ENCODE data around the gene YOD1. TPM values are rescaled to one million over a fixed set of nuclear protein-coding genes. Genes with fewer than 3 reads are reported as not detected.
A peak's percentile ranks its signal among the peaks of the same experiment; 100 is the strongest.

Gene YOD1
- polyA plus RNA-seq, 6 donors from 2014 or later: 1.3 to 3.5 (median 1.8) TPM

GRCh38 chr1:207079706-207080241, 28.8 kb upstream of the YOD1 start:
- H3K9me3 Mint-ChIP-seq: no peaks in the 10 kb centered on the region
- no peak overlapping the region for H3K27ac Mint-ChIP-seq
- no peak for DNase-seq
- H3K36me3 Mint-ChIP-seq: peaks cover 0 to 4% of the 10 kb centered on the region in 2 donors
- H3K4me3 Mint-ChIP-seq: no peak overlapping the region
- no peak for ATAC-seq (ENCODE audit: low read depth in 2 of 2)
- peaks cover 0 to 5% (median 5%) of the 10 kb centered on the region in 3 donors for H3K4me1 Mint-ChIP-seq
- H3K27me3 Mint-ChIP-seq: peaks cover 0 to 10% (median 0%) of the 10 kb centered on the region in 3 donors

GRCh38 chr1:207078578-207079132, 27.6 kb upstream of the YOD1 start:
- H3K27ac Mint-ChIP-seq: no peak overlapping the region
- peaks cover 0 to 4% of the 10 kb centered on the region in 2 donors for H3K36me3 Mint-ChIP-seq
- H3K4me1 Mint-ChIP-seq: no peaks in the 10 kb centered on the region
- peaks cover 0 to 5% (median 0%) of the 10 kb centered on the region in 3 donors for H3K27me3 Mint-ChIP-seq
- no peak for ATAC-seq (ENCODE audit: low read depth in 2 of 2)
- no peak for DNase-seq
- no peaks in the 10 kb centered on the region for H3K9me3 Mint-ChIP-seq
- H3K4me3 Mint-ChIP-seq: no peak overlapping the region

- peak; percentile 66 for DNase-seq
- peaks cover 0 to 4% of the 10 kb centered on the region in 2 donors for H3K36me3 Mint-ChIP-seq
- H3K4me3 Mint-ChIP-seq: no peak overlapping the region
- peak; percentile 76 to 92 for ATAC-seq (ENCODE audit: low read depth in 2 of 2)
- no peaks in the 10 kb centered on the region for H3K27me3 Mint-ChIP-seq
- H3K27ac Mint-ChIP-seq: peak overlapping the region in 2 of 6 donors; percentile 26 to 33
- H3K4me1 Mint-ChIP-seq: no peaks in the 10 kb centered on the region
- H3K9me3 Mint-ChIP-seq: no peaks in the 10 kb centered on the region
These were observed 26.7 kb upstream of the YOD1 start for GRCh38 chr1:207077470-207078377.

- Mint-ChIP-seq H3K4me1 (peaks cover 0 to under 1% (median 0%) of the 10 kb centered on the region in 3 donors), H3K36me3 (peaks cover 0 to 4% of the 10 kb centered on the region in 2 donors), H3K4me3 (no peak overlapping the region), H3K9me3 (no peaks in the 10 kb centered on the region), H3K27ac (no peak overlapping the region), H3K27me3 (no peaks in the 10 kb centered on the region)
- DNase-seq (no peak), ATAC-seq (ENCODE audit: low read depth in 2 of 2) (no peak)
These were observed 26.0 kb upstream of the YOD1 start for GRCh38 chr1:207077012-207077411.

- no peak overlapping the region for H3K27ac Mint-ChIP-seq
- ATAC-seq (ENCODE audit: low read depth in 2 of 2): no peak
- no peak overlapping the region for H3K4me3 Mint-ChIP-seq
These were observed 25.4 kb upstream of the YOD1 start for GRCh38 chr1:207076181-207076955.

GRCh38 chr1:207073906-207074820, 23.2 kb upstream of the YOD1 start:
- DNase-seq (no peak), ATAC-seq (ENCODE audit: low read depth in 2 of 2) (no peak)
- H3K4me1 Mint-ChIP-seq: peaks cover 18 to 28% (median 20%) of the 10 kb centered on the region in 3 donors
- H3K27ac Mint-ChIP-seq: peak overlapping the region in 1 of 6 donors; percentile 28
- no peaks in the 10 kb centered on the region for H3K9me3 Mint-ChIP-seq
- no peak overlapping the region for H3K4me3 Mint-ChIP-seq
- H3K27me3 Mint-ChIP-seq: no peaks in the 10 kb centered on the region
- peaks cover 1 to 5% of the 10 kb centered on the region in 2 donors for H3K36me3 Mint-ChIP-seq

More at GRCh38 chr1:207076181-207076955, 25.4 kb upstream of the YOD1 start:
- no peaks in the 10 kb centered on the region for H3K9me3 Mint-ChIP-seq
- H3K36me3 Mint-ChIP-seq: peaks cover 0 to 2% of the 10 kb centered on the region in 2 donors
- H3K27me3 Mint-ChIP-seq: no peaks in the 10 kb centered on the region
- DNase-seq: no peak
- H3K4me1 Mint-ChIP-seq: peaks cover 0 to 6% (median 0%) of the 10 kb centered on the region in 3 donors

GRCh38 chr1:207072233-207072632, 21.2 kb upstream of the YOD1 start:
- H3K27ac Mint-ChIP-seq: peak overlapping the region in 1 of 6 donors; percentile 43
- DNase-seq (no peak), ATAC-seq (ENCODE audit: low read depth in 2 of 2) (no peak)
- no peaks in the 10 kb centered on the region for H3K27me3 Mint-ChIP-seq
- peaks cover 18 to 31% (median 24%) of the 10 kb centered on the region in 3 donors for H3K4me1 Mint-ChIP-seq
- no peaks in the 10 kb centered on the region for H3K9me3 Mint-ChIP-seq
- H3K4me3 Mint-ChIP-seq: no peak overlapping the region
- H3K36me3 Mint-ChIP-seq: peaks cover 11 to 12% of the 10 kb centered on the region in 2 donors

GRCh38 chr1:207071426-207071825, 20.4 kb upstream of the YOD1 start:
- no peak for DNase-seq
- Mint-ChIP-seq H3K4me1 (peaks cover 18 to 31% (median 24%) of the 10 kb centered on the region in 3 donors), H3K4me3 (no peak overlapping the region), H3K27me3 (no peaks in the 10 kb centered on the region), H3K27ac (peak overlapping the region in 1 of 6 donors; percentile 45), H3K9me3 (no peaks in the 10 kb centered on the region), H3K36me3 (peaks cover 13 to 15% of the 10 kb centered on the region in 2 donors)
- ATAC-seq (ENCODE audit: low read depth in 2 of 2): no peak

GRCh38 chr1:207070811-207071210, 19.8 kb upstream of the YOD1 start:
- H3K36me3 Mint-ChIP-seq: peaks cover 13 to 15% of the 10 kb centered on the region in 2 donors
- DNase-seq: no peak
- peaks cover 18 to 31% (median 24%) of the 10 kb centered on the region in 3 donors for H3K4me1 Mint-ChIP-seq
- peak overlapping the region in 4 of 6 donors; percentile 24 to 78 (median 68) for H3K27ac Mint-ChIP-seq
- no peaks in the 10 kb centered on the region for H3K27me3 Mint-ChIP-seq
- H3K4me3 Mint-ChIP-seq: peak overlapping the region in 3 of 8 donors; percentile 36 to 55 (median 49)
- no peaks in the 10 kb centered on the region for H3K9me3 Mint-ChIP-seq
- ATAC-seq (ENCODE audit: low read depth in 2 of 2): peak; percentile 45 to 47

- H3K27me3 Mint-ChIP-seq: no peaks in the 10 kb centered on the region
- peak overlapping the region in 5 of 6 donors; percentile 4 to 71 (median 38) for H3K27ac Mint-ChIP-seq
- peaks cover 18 to 31% (median 24%) of the 10 kb centered on the region in 3 donors for H3K4me1 Mint-ChIP-seq
- H3K9me3 Mint-ChIP-seq: no peaks in the 10 kb centered on the region
- H3K36me3 Mint-ChIP-seq: peaks cover 13 to 15% of the 10 kb centered on the region in 2 donors
- peak overlapping the region in 5 of 8 donors; percentile 3 to 49 (median 26) for H3K4me3 Mint-ChIP-seq
- DNase-seq: no peak
- ATAC-seq (ENCODE audit: low read depth in 2 of 2): peak; percentile 77 to 81
These were observed 19.0 kb upstream of the YOD1 start for GRCh38 chr1:207069858-207070506.

GRCh38 chr1:207069061-207069460, 18.1 kb upstream of the YOD1 start:
- peak overlapping the region in 2 of 8 donors; percentile 20 to 51 for H3K4me3 Mint-ChIP-seq
- DNase-seq (no peak), ATAC-seq (ENCODE audit: low read depth in 2 of 2) (no peak)
- peak overlapping the region in 2 of 6 donors; percentile 4 to 13 for H3K27ac Mint-ChIP-seq
- peaks cover 13 to 15% of the 10 kb centered on the region in 2 donors for H3K36me3 Mint-ChIP-seq
- H3K4me1 Mint-ChIP-seq: peaks cover 18 to 31% (median 24%) of the 10 kb centered on the region in 3 donors
- no peaks in the 10 kb centered on the region for H3K27me3 Mint-ChIP-seq
- H3K9me3 Mint-ChIP-seq: no peaks in the 10 kb centered on the region

GRCh38 chr1:207067665-207068064, 16.7 kb upstream of the YOD1 start:
- DNase-seq: no peak
- Mint-ChIP-seq H3K9me3 (no peaks in the 10 kb centered on the region), H3K36me3 (peaks cover 21 to 23% of the 10 kb centered on the region in 2 donors), H3K27ac (peak overlapping the region in 1 of 6 donors; percentile 36), H3K4me3 (no peak overlapping the region), H3K4me1 (peaks cover 18 to 31% (median 24%) of the 10 kb centered on the region in 3 donors), H3K27me3 (no peaks in the 10 kb centered on the region)
- ATAC-seq (ENCODE audit: low read depth in 2 of 2): no peak

Data from naive B cell (primary cell).